Measurements from ENCODE around the gene MICALL2.
A peak's percentile ranks its signal among the peaks of the same experiment; 100 is the strongest.

The MICALL2 gene

GRCh38 chr7:1503390-1503789 is 44.1 kb upstream of the MICALL2 start:
- peak overlapping the region; percentile 80 for H3K27ac ChIP-seq
- peaks cover 33 to 36% of the 10 kb centered on the region in 2 experiments for H3K4me1 ChIP-seq (ENCODE audit: control insufficient read depth in 1 of 2, insufficient read depth in 1 of 2, low read depth in 1 of 2, low read length in 1 of 2)
- H3K9me3 ChIP-seq: no peaks in the 10 kb centered on the region
- TF ChIP-seq, protein P1, sequence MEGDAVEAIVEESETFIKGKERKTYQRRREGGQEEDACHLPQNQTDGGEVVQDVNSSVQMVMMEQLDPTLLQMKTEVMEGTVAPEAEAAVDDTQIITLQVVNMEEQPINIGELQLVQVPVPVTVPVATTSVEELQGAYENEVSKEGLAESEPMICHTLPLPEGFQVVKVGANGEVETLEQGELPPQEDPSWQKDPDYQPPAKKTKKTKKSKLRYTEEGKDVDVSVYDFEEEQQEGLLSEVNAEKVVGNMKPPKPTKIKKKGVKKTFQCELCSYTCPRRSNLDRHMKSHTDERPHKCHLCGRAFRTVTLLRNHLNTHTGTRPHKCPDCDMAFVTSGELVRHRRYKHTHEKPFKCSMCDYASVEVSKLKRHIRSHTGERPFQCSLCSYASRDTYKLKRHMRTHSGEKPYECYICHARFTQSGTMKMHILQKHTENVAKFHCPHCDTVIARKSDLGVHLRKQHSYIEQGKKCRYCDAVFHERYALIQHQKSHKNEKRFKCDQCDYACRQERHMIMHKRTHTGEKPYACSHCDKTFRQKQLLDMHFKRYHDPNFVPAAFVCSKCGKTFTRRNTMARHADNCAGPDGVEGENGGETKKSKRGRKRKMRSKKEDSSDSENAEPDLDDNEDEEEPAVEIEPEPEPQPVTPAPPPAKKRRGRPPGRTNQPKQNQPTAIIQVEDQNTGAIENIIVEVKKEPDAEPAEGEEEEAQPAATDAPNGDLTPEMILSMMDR (IDR thresholded peaks at IDR 0.05): no peak
- peaks cover 46% of the 10 kb centered on the region for H3K36me3 ChIP-seq
- no peaks in the 10 kb centered on the region for H3K27me3 ChIP-seq
- H3K4me3 ChIP-seq (ENCODE audit: low read depth in 1 of 2, low read length in 1 of 2): peak overlapping the region; percentile 87 to 93

- H3K27ac ChIP-seq: no peak overlapping the region
These were observed 43.6 kb upstream of the MICALL2 start for GRCh38 chr7:1502845-1503244.

DNA sequence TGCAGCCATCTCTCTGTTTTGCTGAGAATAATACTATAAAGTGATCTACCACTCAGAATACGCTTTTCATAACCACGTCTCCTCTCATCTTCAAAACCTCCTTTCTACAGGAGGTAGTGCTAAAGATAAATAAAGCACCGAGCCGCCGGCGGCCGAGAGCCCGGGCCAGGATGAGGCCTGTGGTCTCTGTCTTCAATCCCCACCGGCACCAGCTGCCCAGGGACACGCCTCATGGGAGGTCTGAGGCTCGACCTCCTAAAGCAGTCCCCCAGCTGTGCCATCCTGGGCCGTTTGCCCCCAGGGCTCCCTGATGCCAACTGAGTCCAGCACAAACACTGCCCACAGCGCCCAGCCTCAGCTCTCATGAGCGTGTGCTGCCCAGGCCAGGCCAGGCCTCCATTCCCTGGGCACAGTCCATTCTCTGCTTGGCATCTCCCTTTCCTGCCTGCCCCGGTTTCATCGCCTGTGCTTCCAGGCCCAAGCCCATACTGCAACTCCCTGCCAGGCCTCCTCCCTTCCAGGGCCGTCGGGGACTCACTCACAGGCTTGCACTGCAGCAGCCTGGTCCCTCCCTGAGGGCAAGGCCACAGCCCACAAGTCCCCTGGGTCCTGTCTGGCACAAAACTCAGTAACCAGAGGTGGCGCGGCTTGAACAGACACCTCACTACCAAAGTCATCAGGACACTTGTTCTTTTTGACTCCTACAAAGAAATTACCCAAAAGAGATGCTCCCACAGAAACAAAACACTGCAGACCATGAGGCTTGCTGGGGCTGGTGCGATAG is 42.4 kb upstream of the MICALL2 start:
- Histone ChIP-seq H3K4me3 (ENCODE audit: low read depth in 1 of 2, low read length in 1 of 2) (no peak overlapping the region), H3K36me3 (peaks cover 63% of the 10 kb centered on the region), H3K4me1 (ENCODE audit: control insufficient read depth in 1 of 2, insufficient read depth in 1 of 2, low read depth in 1 of 2, low read length in 1 of 2) (peaks cover 29 to 33% of the 10 kb centered on the region in 2 experiments), H3K27ac (no peak overlapping the region), H3K27me3 (no peaks in the 10 kb centered on the region), H3K9me3 (no peaks in the 10 kb centered on the region)
- TF ChIP-seq, protein P1 (IDR thresholded peaks at IDR 0.05): no peak

More at GRCh38 chr7:1502845-1503244, 43.6 kb upstream of the MICALL2 start:
- peak overlapping the region; percentile 87 to 93 for H3K4me3 ChIP-seq (ENCODE audit: low read depth in 1 of 2, low read length in 1 of 2)
- no peaks in the 10 kb centered on the region for H3K9me3 ChIP-seq
- TF ChIP-seq, protein P1 (IDR thresholded peaks at IDR 0.05): no peak
- peaks cover 33 to 36% of the 10 kb centered on the region in 2 experiments for H3K4me1 ChIP-seq (ENCODE audit: control insufficient read depth in 1 of 2, insufficient read depth in 1 of 2, low read depth in 1 of 2, low read length in 1 of 2)
- H3K27me3 ChIP-seq: no peaks in the 10 kb centered on the region
- peaks cover 51% of the 10 kb centered on the region for H3K36me3 ChIP-seq

- no peaks in the 10 kb centered on the region for H3K27me3 ChIP-seq
- peaks cover 77% of the 10 kb centered on the region for H3K36me3 ChIP-seq
- no peak overlapping the region for H3K27ac ChIP-seq
- H3K4me3 ChIP-seq (ENCODE audit: low read depth in 1 of 2, low read length in 1 of 2): no peak overlapping the region
- peaks cover 18 to 22% of the 10 kb centered on the region in 2 experiments for H3K4me1 ChIP-seq (ENCODE audit: control insufficient read depth in 1 of 2, insufficient read depth in 1 of 2, low read depth in 1 of 2, low read length in 1 of 2)
- no peaks in the 10 kb centered on the region for H3K9me3 ChIP-seq
- TF ChIP-seq, protein P1 (IDR thresholded peaks at IDR 0.05): no peak
These were observed 41.0 kb upstream of the MICALL2 start for GRCh38 chr7:1500064-1500807.

DNA sequence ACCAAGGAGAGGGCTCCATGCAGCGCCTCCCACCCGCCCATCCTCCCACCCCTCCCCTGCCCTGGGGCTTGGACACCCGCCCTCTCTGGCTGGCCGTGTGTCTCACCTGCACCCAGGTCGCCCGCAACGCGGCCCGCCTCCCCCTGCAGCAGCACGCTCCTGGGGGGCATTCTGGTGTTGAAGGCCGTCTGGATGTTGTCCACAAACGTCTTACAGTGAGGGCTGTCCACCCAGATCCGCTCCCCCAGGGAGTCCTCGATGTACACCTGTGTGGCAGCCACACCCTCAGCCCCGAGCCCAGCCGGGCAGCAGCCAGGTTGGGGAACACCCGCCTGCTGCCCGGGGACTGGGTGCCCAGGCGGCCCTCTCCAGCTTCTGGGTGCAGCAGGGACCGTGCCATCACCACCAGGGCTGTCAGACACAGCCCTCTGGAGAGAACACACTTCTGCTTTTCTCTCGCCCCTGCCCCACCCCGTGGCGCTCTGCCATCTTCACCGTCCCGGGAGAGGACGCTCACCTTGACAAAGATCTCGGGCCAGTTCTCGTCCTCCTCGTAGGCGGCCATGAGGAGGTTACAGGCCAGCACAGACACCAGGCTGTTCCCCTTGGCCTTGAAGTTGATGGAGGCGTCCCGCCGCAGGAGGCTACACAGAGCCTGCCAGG is 40.2 kb upstream of the MICALL2 start:
- no peaks in the 10 kb centered on the region for H3K27me3 ChIP-seq
- H3K9me3 ChIP-seq: no peaks in the 10 kb centered on the region
- H3K27ac ChIP-seq: no peak overlapping the region
- peaks cover 11 to 14% of the 10 kb centered on the region in 2 experiments for H3K4me1 ChIP-seq (ENCODE audit: control insufficient read depth in 1 of 2, insufficient read depth in 1 of 2, low read depth in 1 of 2, low read length in 1 of 2)
- H3K4me3 ChIP-seq (ENCODE audit: low read depth in 1 of 2, low read length in 1 of 2): no peak overlapping the region
- TF ChIP-seq, protein P1 (IDR thresholded peaks at IDR 0.05): no peak
- peaks cover 85% of the 10 kb centered on the region for H3K36me3 ChIP-seq
